ENCODE measurements around the gene PSAPL1.

PSAPL1 gene

GRCh38 chr4:7430965-7431695 lies 3.6 kb downstream of the PSAPL1 start:
- no peak for FAIRE-seq

- FAIRE-seq, result no peak
These were observed 4.3 kb downstream of the PSAPL1 start for GRCh38 chr4:7430368-7430964.

GRCh38 chr4:7429601-7430078 lies 5.1 kb downstream of the PSAPL1 start:
- FAIRE-seq, result no peak

- no peak for FAIRE-seq
These were observed 5.7 kb downstream of the PSAPL1 start for GRCh38 chr4:7429069-7429416.

- no peak for FAIRE-seq
These were observed 6.3 kb downstream of the PSAPL1 start for GRCh38 chr4:7428261-7429068.

- FAIRE-seq, result no peak
These were observed 6.9 kb downstream of the PSAPL1 start for GRCh38 chr4:7427831-7428260.

- no peak for FAIRE-seq
These were observed 7.4 kb downstream of the PSAPL1 start for GRCh38 chr4:7427361-7427760.

- FAIRE-seq, result no peak
These were observed 8.1 kb downstream of the PSAPL1 start for GRCh38 chr4:7426525-7427171.

GRCh38 chr4:7425591-7426468 lies 8.9 kb downstream of the PSAPL1 start:
- no peak for FAIRE-seq

GRCh38 chr4:7425124-7425523 lies 9.6 kb downstream of the PSAPL1 start:
- FAIRE-seq, result no peak

- FAIRE-seq, result no peak
These were observed 10.1 kb downstream of the PSAPL1 start for GRCh38 chr4:7424553-7425111.

GRCh38 chr4:7423801-7424552 lies 10.8 kb downstream of the PSAPL1 start:
- no peak for FAIRE-seq

GRCh38 chr4:7423391-7423790 lies 11.3 kb downstream of the PSAPL1 start:
- no peak for FAIRE-seq

GRCh38 chr4:7422898-7423180 lies 11.9 kb downstream of the PSAPL1 start:
- no peak for FAIRE-seq

- no peak for FAIRE-seq
These were observed 12.4 kb downstream of the PSAPL1 start for GRCh38 chr4:7422151-7422897.

- no peak for FAIRE-seq
These were observed 13.2 kb downstream of the PSAPL1 start for GRCh38 chr4:7421356-7422150.

GRCh38 chr4:7420661-7421040 lies 14.1 kb downstream of the PSAPL1 start:
- no peak for FAIRE-seq

- no peak for FAIRE-seq
These were observed 14.6 kb downstream of the PSAPL1 start for GRCh38 chr4:7419961-7420660.

Data from G401.6 (cell line).